GM19438 (cell line): Measurements from ENCODE around the gene ARHGEF10L.

Experiments used
- ATAC-seq: cut with Tn5 transposase; IDR thresholded peaks from one replicate; pipeline ENCODE4 v1.9.1; 2021; ENCODE audit warnings: low read depth; ENCODE audit not compliant: unreplicated experiment

ARHGEF10L gene

GRCh38 chr1:17690906-17691634 lies 151.6 kb downstream of the ARHGEF10L start:
- no peak for ATAC-seq

- ATAC-seq: no peak
These were observed 153.1 kb downstream of the ARHGEF10L start for GRCh38 chr1:17692645-17693044.

GRCh38 chr1:17696417-17697301 lies 157.2 kb downstream of the ARHGEF10L start:
- no peak for ATAC-seq

- ATAC-seq: no peak
These were observed 158.0 kb downstream of the ARHGEF10L start for GRCh38 chr1:17697458-17697857.

GRCh38 chr1:17699581-17699980 lies 160.1 kb downstream of the ARHGEF10L start:
- no peak for ATAC-seq

- no peak for ATAC-seq
These were observed 161.7 kb downstream of the ARHGEF10L start for GRCh38 chr1:17700945-17701810.

- ATAC-seq: no peak
These were observed 164.7 kb downstream of the ARHGEF10L start for GRCh38 chr1:17704176-17704575.

- ATAC-seq: no peak
These were observed 166.9 kb downstream of the ARHGEF10L start for GRCh38 chr1:17706445-17706844.

GRCh38 chr1:17709981-17710380 lies 170.5 kb downstream of the ARHGEF10L start:
- no peak for ATAC-seq

- no peak for ATAC-seq
These were observed 171.5 kb downstream of the ARHGEF10L start for GRCh38 chr1:17710889-17711576.

- ATAC-seq: no peak
These were observed 172.0 kb downstream of the ARHGEF10L start for GRCh38 chr1:17711577-17711910.

GRCh38 chr1:17711941-17712340 lies 172.4 kb downstream of the ARHGEF10L start:
- no peak for ATAC-seq

- no peak for ATAC-seq
These were observed 174.5 kb downstream of the ARHGEF10L start for GRCh38 chr1:17713993-17714392.

- no peak for ATAC-seq
These were observed 178.4 kb downstream of the ARHGEF10L start for GRCh38 chr1:17717594-17718535.

- no peak for ATAC-seq
These were observed 180.4 kb downstream of the ARHGEF10L start for GRCh38 chr1:17719874-17720273.

GRCh38 chr1:17721444-17721843 lies 181.9 kb downstream of the ARHGEF10L start:
- ATAC-seq: no peak

- no peak for ATAC-seq
These were observed 184.2 kb downstream of the ARHGEF10L start for GRCh38 chr1:17723684-17724083.

GRCh38 chr1:17724150-17724549 lies 184.7 kb downstream of the ARHGEF10L start:
- no peak for ATAC-seq

- no peak for ATAC-seq
These were observed 185.7 kb downstream of the ARHGEF10L start for GRCh38 chr1:17725084-17725719.
